HEK293 (cell line): ENCODE results near the gene ZNF276.
A peak's percentile ranks its signal among the peaks of the same experiment; 100 is the strongest.
"Not testable (repeated sequence)": the region's sequence is repeated elsewhere in the genome, so short reads cannot be mapped to it uniquely, and the experiment has no call there.

Experiments
- CTCF ChIA-PET: fragments of 350-600 bp; formaldehyde crosslinking; extraction: SDS; loops from one replicate; lab custom pipeline; 2021; ENCODE audit warnings: antibody characterized with exemption; lab: Yijun Ruan, JAX
- POLR2A ChIA-PET: fragments of 300-600 bp; formaldehyde crosslinking; extraction: SDS; loops from one replicate; lab custom pipeline; 2020; ENCODE audit warnings: antibody characterized with exemption, inconsistent platforms; lab: Yijun Ruan, JAX
- H3K27ac ChIP-seq: fragments of 200-500 bp; sonication (Bioruptor generic); 2 replicates; pipeline ENCODE4 v1.5.1; 2014; ENCODE audit warnings: low read depth, low read length, control low read depth, inconsistent platforms; ENCODE audit errors: extremely low read depth
- H3K36me3 ChIP-seq, 2 experiments: fragments of 200-500 bp in 1 of 2; sonication (Bioruptor generic) in 1 of 2; 1 replicate in 1 of 2; 2 replicates in 1 of 2; pipeline ENCODE4 v1.5.1; 2014 to 2017; ENCODE audit warnings: inconsistent platforms in 2 of 2, low read length in 2 of 2; ENCODE audit not compliant: control insufficient read depth in 2 of 2, insufficient read depth in 1 of 2
- H3K4me1 ChIP-seq: fragments of 200-500 bp; sonication (Bioruptor generic); 2 replicates; pipeline ENCODE4 v1.5.1; 2014; ENCODE audit warnings: mild to moderate bottlenecking, low read length, inconsistent platforms; ENCODE audit not compliant: control insufficient read depth, insufficient read depth
- H3K4me3 ChIP-seq: 2 replicates; pipeline ENCODE4 v1.5.1; 2011; ENCODE audit warnings: low read depth, mild to moderate bottlenecking, control low read depth, low read length, moderate library complexity
- H3K9me3 ChIP-seq: fragments of 200-500 bp; sonication (Bioruptor generic); 2 replicates; pipeline ENCODE4 v1.5.1; 2014; ENCODE audit warnings: low read depth, low read length, inconsistent platforms; ENCODE audit not compliant: control insufficient read depth, insufficient read depth
- GLI4 ChIP-seq: fragments of 450-650 bp; formaldehyde crosslinking; IDR thresholded peaks from 2 replicates; pipeline ENCODE4 v1.5.1; 2016; ENCODE audit warnings: missing biosample characterization, missing genetic modification characterization
- KLF1 ChIP-seq: fragments of 450-650 bp; formaldehyde crosslinking; IDR thresholded peaks from 2 replicates; pipeline ENCODE4 v1.5.1; 2016; ENCODE audit warnings: missing biosample characterization, missing genetic modification characterization
- PBX3 ChIP-seq: sonication (generic); formaldehyde crosslinking; IDR thresholded peaks from 2 replicates; pipeline ENCODE4 v1.8.1; 2022; ENCODE audit warnings: mild to moderate bottlenecking, moderate library complexity, missing genetic modification reagents
- PRDM2 ChIP-seq: fragments of 450-650 bp; formaldehyde crosslinking; IDR thresholded peaks from 2 replicates; pipeline ENCODE4 v1.5.1; 2016; ENCODE audit warnings: missing biosample characterization, missing genetic modification characterization, borderline replicate concordance
- SP2 ChIP-seq: fragments of 450-650 bp; formaldehyde crosslinking; IDR thresholded peaks from 2 replicates; pipeline ENCODE4 v1.5.1; 2016; ENCODE audit warnings: missing biosample characterization, missing genetic modification characterization
- TSHZ1 ChIP-seq: fragments of 450-650 bp; formaldehyde crosslinking; IDR thresholded peaks from 2 replicates; pipeline ENCODE4 v1.5.1; 2016; ENCODE audit warnings: missing biosample characterization, missing genetic modification characterization, borderline replicate concordance
- ZBTB10 ChIP-seq: fragments of 450-650 bp; formaldehyde crosslinking; IDR thresholded peaks from 2 replicates; pipeline ENCODE4 v1.5.1; 2016; ENCODE audit warnings: missing biosample characterization, missing genetic modification characterization
- ZNF10 ChIP-seq: fragments of 450-650 bp; formaldehyde crosslinking; IDR thresholded peaks from 2 replicates; pipeline ENCODE4 v1.5.1; 2017; ENCODE audit warnings: missing biosample characterization, missing genetic modification characterization
- ZNF354C ChIP-seq: fragments of 450-650 bp; formaldehyde crosslinking; IDR thresholded peaks from 2 replicates; pipeline ENCODE4 v1.5.1; 2016; ENCODE audit warnings: missing biosample characterization, missing genetic modification characterization, low read depth, borderline replicate concordance
- ZNF366 ChIP-seq: fragments of 450-650 bp; formaldehyde crosslinking; conservative IDR thresholded peaks from 2 replicates; pipeline ENCODE4 v1.5.1; 2016; ENCODE audit warnings: missing biosample characterization, missing genetic modification characterization
- ZNF555 ChIP-seq: fragments of 450-650 bp; formaldehyde crosslinking; conservative IDR thresholded peaks from 2 replicates; pipeline ENCODE4 v1.5.1; 2017; ENCODE audit warnings: missing biosample characterization, mild to moderate bottlenecking, missing genetic modification characterization, inconsistent platforms
- ZNF600 ChIP-seq: fragments of 450-650 bp; formaldehyde crosslinking; IDR thresholded peaks from 2 replicates; pipeline ENCODE4 v1.5.1; 2016; ENCODE audit warnings: missing biosample characterization, missing genetic modification characterization

ZNF276 gene

GRCh38 chr16:89694784-89695085 is 26.6 kb upstream of the ZNF276 start:
- H3K4me1 ChIP-seq, H3K27ac ChIP-seq, H3K9me3 ChIP-seq, H3K4me3 ChIP-seq, CTCF ChIA-PET: not testable (repeated sequence)
- POLR2A ChIA-PET = interaction anchor here (1.9 kb wide), 1 partner anchor 8 kb away, joined by 10 read pairs; the partner anchor contains the start of gene CDK10
- peak; percentile 76 for TF ChIP-seq KLF1 (tag by site-specific recombination)
- H3K36me3 ChIP-seq = peaks cover 0 to 78% of the 10 kb centered on the region in 2 experiments; a peak in 2 of 3 replicates

GRCh38 chr16:89695086-89695874 is 26.1 kb upstream of the ZNF276 start:
- Histone ChIP-seq H3K4me3 (no peak overlapping the region), H3K9me3 (no peaks in the 10 kb centered on the region), H3K4me1 (peaks cover 3% of the 10 kb centered on the region; the same call in 1 of the 2 replicates), H3K27ac (no peak overlapping the region), H3K36me3 (peaks cover 0 to 75% of the 10 kb centered on the region in 2 experiments; a peak in 2 of 3 replicates)
- CTCF ChIA-PET = no interaction called here
- POLR2A ChIA-PET = interaction anchor here (1.0 to 1.9 kb wide), 2 partner anchors 9 to 11 kb away, joined by 5 to 10 read pairs; partner anchors contain the start of gene CDK10
- TF ChIP-seq ZNF366 (tag by site-specific recombination) (no peak), ZNF354C (tag by site-specific recombination) (no peak), ZNF600 (0 out of 2 replicates have a peak, but pooled peaks have one; percentile 43), KLF1 (tag by site-specific recombination) (0 out of 2 replicates have a peak, but pooled peaks have one; percentile 10), GLI4 (tag by site-specific recombination) (no peak), ZBTB10 (tag by site-specific recombination) (no peak), PBX3 (no peak), ZNF10 (no peak), TSHZ1 (tag by site-specific recombination) (no peak), ZNF555 (tag by site-specific recombination) (no peak)

GRCh38 chr16:89695875-89696669 is 25.3 kb upstream of the ZNF276 start:
- Histone ChIP-seq H3K36me3 (peaks cover 0 to 69% of the 10 kb centered on the region in 2 experiments; a peak in 2 of 3 replicates), H3K9me3 (no peaks in the 10 kb centered on the region), H3K4me1 (peaks cover 8% of the 10 kb centered on the region), H3K27ac (no peak overlapping the region), H3K4me3 (no peak overlapping the region)
- POLR2A ChIA-PET = interaction anchor here (1.0 to 1.9 kb wide), 2 partner anchors 9 to 10 kb away, joined by 5 to 10 read pairs; partner anchors contain the start of gene CDK10
- CTCF ChIA-PET = interaction anchor here (0.5 kb wide), 1 partner anchor 297 kb away, joined by 3 read pairs; no protein-coding TSS in a partner anchor
- no peak for TF ChIP-seq PRDM2
- 0 out of 2 replicates have a peak, but pooled peaks have one; percentile 11 for TF ChIP-seq SP2 (tag by site-specific recombination)
